ENCODE results near the gene CDKN1C.

The CDKN1C gene

GRCh38 chr11:2931771-2932738 is 46.5 kb upstream of the CDKN1C start:
- no peak for DNase-seq (ENCODE audit: low read depth)
- no peak for TF ChIP-seq MAX (IDR thresholded peaks at IDR 0.05; ENCODE audit: low read depth, low read length)
- TF ChIP-seq MYC (IDR thresholded peaks at IDR 0.05; ENCODE audit: low read depth, low read length): no peak
- no peak for TF ChIP-seq POLR2A (IDR thresholded peaks at IDR 0.05; ENCODE audit: extremely low read depth, insufficient read length)
- TF ChIP-seq CTCF (IDR thresholded peaks at IDR 0.05; ENCODE audit: low read depth, low read length): no peak
- no peak overlapping the region for H3K4me3 ChIP-seq (ENCODE audit: low read depth, low read length)

GRCh38 chr11:2931420-2931746 is 45.8 kb upstream of the CDKN1C start:
- TF ChIP-seq MYC (IDR thresholded peaks at IDR 0.05; ENCODE audit: low read depth, low read length): no peak
- no peak for TF ChIP-seq POLR2A (IDR thresholded peaks at IDR 0.05; ENCODE audit: extremely low read depth, insufficient read length)
- no peak for TF ChIP-seq MAX (IDR thresholded peaks at IDR 0.05; ENCODE audit: low read depth, low read length)
- no peak for TF ChIP-seq CTCF (IDR thresholded peaks at IDR 0.05; ENCODE audit: low read depth, low read length)
- no peak for DNase-seq (ENCODE audit: low read depth)

GRCh38 chr11:2930704-2931419 is 45.3 kb upstream of the CDKN1C start:
- H3K4me3 ChIP-seq (ENCODE audit: low read depth, low read length): no peak overlapping the region
- TF ChIP-seq MYC (IDR thresholded peaks at IDR 0.05; ENCODE audit: low read depth, low read length): no peak; the same call in 1 of the 2 replicates
- TF ChIP-seq POLR2A (IDR thresholded peaks at IDR 0.05; ENCODE audit: extremely low read depth, insufficient read length): no peak
- TF ChIP-seq CTCF (IDR thresholded peaks at IDR 0.05; ENCODE audit: low read depth, low read length): peak; percentile 36
- no peak for TF ChIP-seq MAX (IDR thresholded peaks at IDR 0.05; ENCODE audit: low read depth, low read length)
- peak; percentile 60 for DNase-seq (ENCODE audit: low read depth)

More at GRCh38 chr11:2931420-2931746, 45.8 kb upstream of the CDKN1C start:
- H3K4me3 ChIP-seq (ENCODE audit: low read depth, low read length): no peak overlapping the region

- peak overlapping the region; percentile 23 for H3K4me3 ChIP-seq (ENCODE audit: low read depth, low read length)
- no peak for TF ChIP-seq POLR2A (IDR thresholded peaks at IDR 0.05; ENCODE audit: extremely low read depth, insufficient read length)
- TF ChIP-seq CTCF (IDR thresholded peaks at IDR 0.05; ENCODE audit: low read depth, low read length): peak; percentile 59
- peak; percentile 64 for TF ChIP-seq MYC (IDR thresholded peaks at IDR 0.05; ENCODE audit: low read depth, low read length)
- peak; percentile 82 for TF ChIP-seq MAX (IDR thresholded peaks at IDR 0.05; ENCODE audit: low read depth, low read length)
- peak; percentile 72 for DNase-seq (ENCODE audit: low read depth)
Measured at GRCh38 chr11:2929950-2930703, 44.6 kb upstream of the CDKN1C start.

- peak; percentile 50 for DNase-seq (ENCODE audit: low read depth)
- TF ChIP-seq POLR2A (IDR thresholded peaks at IDR 0.05; ENCODE audit: extremely low read depth, insufficient read length) (no peak), CTCF (IDR thresholded peaks at IDR 0.05; ENCODE audit: low read depth, low read length) (no peak), MAX (IDR thresholded peaks at IDR 0.05; ENCODE audit: low read depth, low read length) (no peak), MYC (IDR thresholded peaks at IDR 0.05; ENCODE audit: low read depth, low read length) (no peak)
- peak overlapping the region; percentile 23 for H3K4me3 ChIP-seq (ENCODE audit: low read depth, low read length)
Measured at GRCh38 chr11:2929531-2929949, 44.0 kb upstream of the CDKN1C start.
